ENCODE results near the gene IL24. TPM values are rescaled to one million over a fixed set of nuclear protein-coding genes. Genes with fewer than 3 reads are reported as not detected.

Gene IL24
- total and polyA plus RNA-seq, 2 experiments from 2014 or later: not detected

DNA sequence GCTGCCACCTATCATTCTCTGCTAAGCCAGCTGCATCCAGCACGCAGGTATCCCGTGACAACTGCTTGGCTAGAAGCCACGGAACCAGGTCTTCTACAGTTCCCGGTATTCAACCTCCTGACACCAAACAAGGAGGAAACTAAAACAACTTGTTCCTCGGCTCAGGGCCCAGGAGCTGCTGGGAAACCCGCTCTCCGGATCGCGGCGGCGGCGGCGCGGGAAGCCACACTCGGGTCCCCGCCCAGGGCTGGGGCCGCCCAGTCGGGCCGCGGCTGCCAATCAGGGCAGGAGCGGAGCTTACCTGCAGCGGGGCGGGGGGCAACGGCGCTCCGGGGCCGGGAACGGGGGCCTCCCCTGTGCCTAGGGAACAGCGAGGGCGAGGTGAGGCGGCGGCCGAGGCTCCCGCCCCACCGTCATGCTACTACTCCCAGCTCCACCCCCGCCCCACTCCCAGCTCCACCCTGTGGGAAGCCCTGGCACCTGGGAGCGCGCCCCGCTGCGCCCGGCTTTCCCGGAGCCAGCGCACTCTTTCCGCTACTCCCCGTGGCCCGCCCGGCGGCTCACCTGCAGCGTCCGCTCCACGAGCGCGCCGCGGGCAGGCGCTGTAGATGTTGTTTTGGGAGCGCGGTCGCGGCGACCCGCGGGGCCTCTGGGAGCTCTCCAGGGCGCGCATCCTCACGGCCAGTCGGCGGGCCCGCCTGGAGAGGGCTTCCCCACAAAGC is 12.1 kb downstream of the IL24 start:
- peak in 1 of 2 donors; percentile 55 for DNase-seq (ENCODE audit: low read depth in 1 of 2, low spot score in 1 of 2)
- no peaks in the 10 kb centered on the region for H3K4me1 ChIP-seq (ENCODE audit: low read depth)
- H3K9me3 ChIP-seq (ENCODE audit: low read depth): no peaks in the 10 kb centered on the region
- H3K4me3 ChIP-seq: peak overlapping the region; percentile 58
- no peak for TF ChIP-seq CTCF (IDR thresholded peaks at IDR 0.05; ENCODE audit: low read depth, low read length)
- H3K27ac ChIP-seq: no peak overlapping the region
- peaks cover 58% of the 10 kb centered on the region for H3K27me3 ChIP-seq
- H3K36me3 ChIP-seq: no peaks in the 10 kb centered on the region

- Histone ChIP-seq H3K36me3 (no peaks in the 10 kb centered on the region), H3K9me3 (ENCODE audit: low read depth) (no peaks in the 10 kb centered on the region), H3K27me3 (peaks cover 58% of the 10 kb centered on the region), H3K27ac (no peak overlapping the region), H3K4me3 (peak overlapping the region; percentile 58), H3K4me1 (ENCODE audit: low read depth) (no peaks in the 10 kb centered on the region)
- DNase-seq (ENCODE audit: low read depth in 1 of 2, low spot score in 1 of 2): no peak
- no peak for TF ChIP-seq CTCF (IDR thresholded peaks at IDR 0.05; ENCODE audit: low read depth, low read length)
Observed at GRCh38 chr1:206909883-206910318, 12.7 kb downstream of the IL24 start.

- no peaks in the 10 kb centered on the region for H3K36me3 ChIP-seq
- H3K27me3 ChIP-seq: peaks cover 69% of the 10 kb centered on the region
- H3K4me3 ChIP-seq: no peak overlapping the region
- H3K27ac ChIP-seq: no peak overlapping the region
- H3K4me1 ChIP-seq (ENCODE audit: low read depth): no peaks in the 10 kb centered on the region
- TF ChIP-seq CTCF (IDR thresholded peaks at IDR 0.05; ENCODE audit: low read depth, low read length): peak; percentile 77
- H3K9me3 ChIP-seq (ENCODE audit: low read depth): no peaks in the 10 kb centered on the region
- DNase-seq (ENCODE audit: low read depth in 1 of 2, low spot score in 1 of 2): peak; percentile 69 to 82
Observed at GRCh38 chr1:206911064-206911663, 13.9 kb downstream of the IL24 start.

- Histone ChIP-seq H3K4me1 (ENCODE audit: low read depth) (no peaks in the 10 kb centered on the region), H3K27me3 (peaks cover 76% of the 10 kb centered on the region), H3K36me3 (no peaks in the 10 kb centered on the region), H3K9me3 (ENCODE audit: low read depth) (no peaks in the 10 kb centered on the region), H3K4me3 (no peak overlapping the region), H3K27ac (no peak overlapping the region)
- peak; percentile 72 for TF ChIP-seq CTCF (IDR thresholded peaks at IDR 0.05; ENCODE audit: low read depth, low read length)
- peak; percentile 85 to 86 for DNase-seq (ENCODE audit: low read depth in 1 of 2, low spot score in 1 of 2)
Observed at GRCh38 chr1:206912445-206913095, 15.3 kb downstream of the IL24 start.

DNA sequence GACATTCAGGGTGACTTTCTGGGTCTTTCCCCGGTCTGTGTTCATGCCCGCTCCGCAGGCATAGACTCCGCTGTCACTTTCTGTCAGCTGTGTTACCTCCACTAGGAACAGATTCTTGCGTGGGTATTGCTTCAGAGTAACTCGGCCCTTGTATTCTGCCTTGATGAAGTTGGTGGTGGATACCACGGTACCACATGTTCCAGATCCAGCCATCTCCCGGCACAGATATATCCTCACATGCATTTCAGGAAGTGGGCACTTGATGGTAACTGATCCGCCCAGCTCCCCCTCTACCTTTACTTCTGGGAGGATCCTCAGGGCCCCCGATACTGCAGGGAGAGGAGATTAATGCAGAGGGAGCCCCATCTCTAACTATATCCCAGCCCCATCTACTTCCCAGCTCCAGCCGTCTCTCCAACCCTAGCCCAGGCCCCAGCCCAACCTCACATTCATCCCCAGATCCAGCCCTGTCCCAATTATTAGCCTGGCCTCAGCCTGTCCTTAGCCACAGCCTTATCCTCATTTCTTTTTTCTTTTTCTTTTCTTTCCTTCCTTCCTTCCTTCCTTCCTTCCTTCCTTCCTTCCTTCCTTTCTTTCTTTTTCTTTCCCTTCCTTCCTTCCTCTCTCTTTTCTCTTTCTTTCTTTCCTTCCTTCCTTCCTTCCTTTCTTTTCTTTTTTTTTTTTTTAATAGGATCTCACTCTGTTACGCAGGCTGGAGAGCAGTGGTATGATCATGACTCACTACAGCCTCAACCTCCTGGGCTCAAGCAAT is 16.7 kb downstream of the IL24 start:
- TF ChIP-seq CTCF (IDR thresholded peaks at IDR 0.05; ENCODE audit: low read depth, low read length): no peak
- no peak overlapping the region for H3K4me3 ChIP-seq
- no peaks in the 10 kb centered on the region for H3K9me3 ChIP-seq (ENCODE audit: low read depth)
- H3K4me1 ChIP-seq (ENCODE audit: low read depth): no peaks in the 10 kb centered on the region
- H3K27ac ChIP-seq: no peak overlapping the region
- H3K36me3 ChIP-seq: no peaks in the 10 kb centered on the region
- DNase-seq (ENCODE audit: low read depth in 1 of 2, low spot score in 1 of 2): no peak
- peaks cover 64% of the 10 kb centered on the region for H3K27me3 ChIP-seq
